HG02870 (cell line): Measurements from ENCODE around the gene CCNA2.

Experiments used
- ATAC-seq: cut with Tn5 transposase; IDR thresholded peaks from one replicate; pipeline ENCODE4 v1.9.1; 2021; ENCODE audit warnings: mild to moderate bottlenecking, moderate library complexity; ENCODE audit not compliant: unreplicated experiment

Gene CCNA2

DNA sequence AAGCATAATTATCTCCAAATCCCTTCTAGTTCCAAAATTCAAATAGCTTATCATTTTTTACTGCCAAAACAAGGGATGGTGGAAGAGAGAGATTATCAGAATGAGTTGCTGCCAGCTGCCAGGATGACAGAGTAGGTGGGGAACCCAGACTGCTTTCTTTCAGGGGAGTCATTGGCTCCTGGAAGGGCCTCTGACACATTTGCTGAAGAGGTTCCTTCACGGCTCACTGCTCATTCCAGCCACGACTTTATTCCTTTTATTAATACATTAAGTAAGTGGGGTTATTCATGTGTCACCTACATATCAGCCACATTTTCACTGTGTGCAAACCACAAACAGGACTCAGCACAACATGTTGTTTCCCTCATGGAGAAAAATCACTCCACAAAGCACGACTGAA, 46.1 kb downstream of the CCNA2 start:
- ATAC-seq: peak; percentile 70

DNA sequence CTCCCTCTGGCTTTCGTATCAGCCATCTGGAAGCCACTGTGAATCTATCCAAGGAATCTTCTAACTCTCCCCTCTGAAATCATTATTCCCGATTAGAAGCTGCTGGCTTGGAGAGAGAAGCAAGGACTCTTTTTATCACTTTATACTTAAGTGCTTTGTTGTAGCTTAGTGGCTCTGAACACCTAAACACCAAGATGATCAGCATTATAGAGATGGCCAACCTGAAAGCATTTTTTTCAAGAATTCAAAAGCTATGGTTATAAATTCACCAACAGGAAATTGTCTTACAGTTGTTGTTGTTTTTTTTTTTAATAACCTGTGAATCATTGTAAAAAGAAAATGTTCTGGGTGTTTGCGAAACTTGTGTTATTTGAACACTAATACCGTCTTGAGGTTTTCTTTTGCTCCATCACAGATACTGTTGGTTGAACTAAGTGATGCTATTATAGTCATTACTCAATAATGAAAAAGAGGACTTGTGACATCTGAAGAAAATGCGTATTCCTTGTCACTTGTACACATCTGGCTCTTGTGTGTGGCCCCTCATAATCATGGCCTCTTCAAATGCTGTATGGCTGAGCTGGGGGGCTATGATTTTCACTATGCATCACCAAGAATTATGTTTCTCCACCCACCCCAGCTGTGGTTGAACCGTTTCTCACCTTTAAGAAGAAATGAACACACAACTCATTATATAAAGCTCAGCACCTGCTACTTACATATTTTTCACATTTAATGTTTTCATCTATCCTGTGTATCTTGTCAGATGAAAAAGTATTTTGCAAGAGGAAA, 46.9 kb downstream of the CCNA2 start:
- peak; percentile 40 for ATAC-seq

DNA sequence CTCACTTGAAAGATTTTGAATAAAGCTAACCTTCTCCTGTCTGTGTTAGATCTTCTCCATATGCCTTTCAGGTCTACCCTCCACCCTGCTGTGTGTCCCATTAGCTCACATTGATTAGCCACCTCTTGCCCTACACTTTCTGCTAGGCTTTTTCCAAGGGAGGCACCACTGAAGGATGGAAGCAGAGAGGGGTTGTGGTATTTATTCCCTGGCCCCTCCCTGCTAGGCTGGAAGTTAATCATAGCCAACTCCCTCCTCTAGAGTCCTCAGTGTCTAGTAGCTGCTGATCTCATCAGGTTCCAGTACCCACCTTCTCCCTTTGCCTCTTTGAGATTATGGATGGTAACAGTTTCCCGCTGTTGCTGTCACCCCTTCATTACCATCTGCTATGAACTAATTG, 49.8 kb downstream of the CCNA2 start:
- ATAC-seq: no peak

DNA sequence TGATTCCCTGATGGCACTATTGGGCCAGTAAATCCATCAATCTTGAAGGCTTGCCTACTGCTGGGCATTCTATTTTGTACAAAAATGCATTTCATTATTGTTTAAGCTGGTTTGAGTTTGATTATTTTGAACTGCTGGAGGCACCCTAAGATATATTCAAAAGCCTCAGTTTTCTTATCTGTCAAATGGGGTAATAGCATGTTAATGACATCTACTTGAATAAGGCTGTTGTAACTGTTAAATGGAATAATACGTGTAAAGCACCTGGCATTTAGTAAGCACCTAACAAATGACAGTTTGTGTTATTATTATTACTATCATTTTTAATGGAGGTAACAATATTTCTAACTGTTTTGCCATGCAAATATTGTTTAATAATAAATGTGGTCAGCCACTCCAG, 51.8 kb downstream of the CCNA2 start:
- no peak for ATAC-seq

DNA sequence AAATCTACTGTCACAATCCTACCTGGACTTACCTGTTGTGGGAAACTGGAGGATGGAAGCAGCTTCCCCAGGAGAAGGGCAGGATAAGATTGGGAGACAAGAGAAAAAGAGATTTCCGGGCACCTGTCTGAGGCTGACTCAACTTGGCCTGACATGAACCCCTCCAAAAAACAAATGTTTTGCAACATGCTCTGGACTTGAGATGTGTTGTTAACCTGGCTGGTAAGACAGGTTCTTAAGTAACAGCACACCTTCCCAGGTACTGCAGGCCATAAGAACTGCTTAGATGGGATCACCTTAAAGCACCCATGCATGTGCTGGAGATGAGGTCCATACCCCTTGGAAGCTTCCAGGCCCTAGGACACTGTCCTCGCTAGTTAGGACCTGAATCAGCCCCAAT, 54.3 kb downstream of the CCNA2 start:
- no peak for ATAC-seq

DNA sequence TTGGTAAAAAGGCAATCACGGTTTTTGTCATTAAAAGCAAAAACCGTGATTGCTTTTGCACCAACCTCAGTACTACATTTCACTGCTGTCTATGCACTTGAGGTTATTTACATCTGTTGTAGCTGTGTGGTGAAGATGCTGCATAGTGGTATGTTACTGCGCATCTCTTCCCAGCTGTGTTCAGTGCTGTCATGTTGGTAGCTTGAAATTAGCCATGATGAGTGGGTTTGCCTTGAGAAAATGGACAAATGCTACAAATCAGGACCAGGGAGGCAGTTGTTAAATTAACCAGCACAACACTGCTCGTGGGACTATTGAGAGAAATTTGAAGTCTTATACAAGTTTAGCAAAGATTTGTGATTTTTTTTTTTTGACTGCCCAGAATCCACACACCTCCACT, 56.5 kb downstream of the CCNA2 start:
- ATAC-seq: no peak
